RKO (cell line): ENCODE measurements around the gene NAA16.
A peak's percentile ranks its signal among the peaks of the same experiment; 100 is the strongest.
"Not testable (repeated sequence)": the region's sequence is repeated elsewhere in the genome, so short reads cannot be mapped to it uniquely, and the experiment has no call there.

Source experiments
- DNase-seq: peaks from one replicate; pipeline ENCODE4 v3.0.0-alpha.2; 2016; ENCODE audit warnings: low spot score

The NAA16 gene

GRCh38 chr13:41409611-41410010 is 98.5 kb downstream of the NAA16 start:
- no peak for DNase-seq

DNA sequence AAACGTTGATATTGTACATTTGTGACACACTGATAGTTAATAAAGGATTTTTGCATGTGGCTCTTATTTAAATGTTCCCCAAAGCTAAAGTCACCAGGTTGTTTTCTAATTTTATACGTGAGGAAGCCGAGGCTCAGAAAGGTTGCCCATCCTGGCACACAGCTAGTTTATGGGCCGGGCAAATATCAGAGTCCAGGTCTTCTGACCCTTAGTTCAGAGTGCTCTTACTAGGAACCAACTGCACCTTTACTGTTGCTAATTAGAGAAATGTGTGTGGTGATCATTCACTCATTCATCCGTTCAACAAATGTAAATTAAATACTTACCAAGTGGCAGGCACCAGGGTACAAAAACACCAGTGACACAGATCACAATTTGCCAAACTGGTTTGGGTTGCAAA is 100.0 kb downstream of the NAA16 start:
- no peak for DNase-seq

DNA sequence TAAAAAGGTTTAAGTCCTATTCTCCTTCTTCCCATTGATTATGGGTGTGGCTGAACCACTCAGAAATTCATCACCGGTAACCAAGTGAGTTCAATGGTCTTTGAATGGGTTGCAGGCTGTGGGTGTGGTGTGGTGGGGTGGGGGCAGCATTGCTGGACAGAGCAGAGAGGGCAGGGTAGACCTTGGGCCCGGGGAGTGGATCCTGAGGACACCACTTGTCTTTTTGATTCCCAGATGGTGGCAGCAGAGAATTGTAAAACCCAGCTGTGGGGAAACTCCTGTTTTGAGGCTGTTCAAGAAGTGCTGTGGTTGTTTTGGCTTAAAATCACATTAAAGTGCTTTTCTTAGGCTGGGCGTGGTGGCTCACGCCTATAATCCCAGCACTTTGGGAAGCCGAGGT is 100.5 kb downstream of the NAA16 start:
- peak; percentile 19 for DNase-seq

GRCh38 chr13:41413872-41414271 is 102.8 kb downstream of the NAA16 start:
- no peak for DNase-seq

- DNase-seq: no peak
Observed at GRCh38 chr13:41416276-41416675, 105.2 kb downstream of the NAA16 start.

GRCh38 chr13:41418027-41418426 is 107.0 kb downstream of the NAA16 start:
- DNase-seq: no peak

GRCh38 chr13:41418731-41419130 is 107.7 kb downstream of the NAA16 start:
- no peak for DNase-seq

GRCh38 chr13:41419206-41419605 is 108.1 kb downstream of the NAA16 start:
- no peak for DNase-seq

GRCh38 chr13:41420146-41420545 is 109.1 kb downstream of the NAA16 start:
- no peak for DNase-seq

DNA sequence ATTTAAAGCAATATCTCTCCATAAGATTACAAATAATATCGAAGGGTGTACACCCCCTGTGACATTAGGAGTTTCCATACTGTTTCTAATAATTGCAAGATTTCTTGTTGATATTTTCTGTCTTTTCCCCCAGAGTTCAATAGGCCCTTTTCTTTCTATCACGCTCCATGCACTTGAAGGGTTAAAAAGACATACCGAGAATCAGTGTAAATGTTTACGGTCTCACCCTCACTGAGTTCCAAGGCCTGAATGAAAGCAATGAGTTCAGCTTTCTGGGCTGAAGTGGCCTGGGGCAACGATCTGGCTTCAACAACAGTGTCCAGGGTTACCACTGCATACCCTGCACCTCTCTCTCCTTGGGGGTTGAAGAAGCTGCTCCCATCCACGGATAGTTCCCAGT is 110.3 kb downstream of the NAA16 start:
- DNase-seq: not testable (repeated sequence)

- DNase-seq: not testable (repeated sequence)
Observed at GRCh38 chr13:41421983-41422382, 110.9 kb downstream of the NAA16 start.

DNA sequence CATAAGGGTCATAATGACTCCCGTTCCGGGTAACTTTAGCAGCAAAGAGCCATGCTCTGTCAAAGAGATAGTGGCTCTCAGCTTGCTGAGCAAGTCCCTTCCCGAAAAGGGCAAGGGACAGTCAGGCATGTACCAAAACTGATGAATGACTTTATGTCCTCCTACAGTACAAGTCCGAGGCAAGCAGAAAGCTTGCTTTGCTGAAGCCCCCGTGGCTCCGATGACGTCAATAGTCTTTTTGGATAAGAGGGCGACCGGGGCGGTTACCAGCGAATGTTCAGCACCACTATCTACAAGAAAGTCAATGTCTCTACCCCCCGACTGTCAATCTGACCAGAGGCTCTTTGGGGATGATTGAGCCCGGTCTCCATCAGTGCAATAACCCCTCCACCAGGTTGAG is 112.2 kb downstream of the NAA16 start:
- DNase-seq: not testable (repeated sequence)

GRCh38 chr13:41424675-41425074 is 113.6 kb downstream of the NAA16 start:
- DNase-seq: not testable (repeated sequence)

DNA sequence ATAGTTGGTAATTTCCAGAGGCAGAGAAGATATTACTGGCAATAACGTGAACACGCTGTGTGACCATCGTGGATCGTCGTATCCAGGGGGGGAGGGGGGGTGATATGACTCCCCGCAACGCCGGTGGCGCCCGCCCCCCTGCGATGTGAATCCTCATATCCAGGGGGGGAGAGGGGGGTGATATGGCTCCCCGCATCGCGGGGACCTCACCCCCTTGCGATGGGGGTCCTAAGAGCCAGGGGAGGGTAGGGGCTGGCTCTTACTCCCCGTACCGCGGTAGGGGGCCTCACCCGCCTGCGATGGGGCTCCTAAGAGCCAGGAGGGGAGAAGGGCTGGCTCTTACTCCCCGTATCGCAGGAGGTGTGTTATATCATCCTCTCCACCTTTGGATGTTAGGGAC is 115.0 kb downstream of the NAA16 start:
- DNase-seq: no peak
